Daoy (cell line): ENCODE results near the gene MTCP1. TPM values are rescaled to one million over a fixed set of nuclear protein-coding genes. Genes with fewer than 3 reads are reported as not detected.

Experiments used
- DNase-seq: peaks from one replicate; pipeline ENCODE4 v3.0.0-alpha.2; 2015; ENCODE audit warnings: low read depth
- total RNA-seq: library from RNA; depleted of rRNA; stranded (reverse); fragments of >200 nt; shearing (Covaris generic); gene quantifications from 2 replicates; pipeline ENCODE4 v1.2.3, GENCODE V29; 2014; rRNA removed

The MTCP1 gene
- total RNA-seq = 6.3 and 15.9 TPM in 2 replicates

- DNase-seq = peak; percentile 89
Observed at GRCh38 chrX:155070975-155071693, at the start of gene MTCP1, which contains the start of the genes BRCC3 and CMC4. MTCP1 (minus strand) TSS chrX:155071136; CDS start chrX:155066010, 5,126 bp downstream. BRCC3 (plus strand) TSS chrX:155071508; CDS start chrX:155071528, 20 bp downstream. CMC4 (minus strand) TSS chrX:155071136; CDS start chrX:155064023, 7,113 bp downstream.

GRCh38 chrX:155115174-155115819 lies 44.4 kb upstream of the MTCP1 start:
- no peak for DNase-seq

- DNase-seq = no peak
Observed at GRCh38 chrX:155113097-155113496, 42.2 kb upstream of the MTCP1 start.

- no peak for DNase-seq
Observed at GRCh38 chrX:155112171-155112570, 41.2 kb upstream of the MTCP1 start.

- DNase-seq = no peak
Observed at GRCh38 chrX:155108427-155108826, 37.5 kb upstream of the MTCP1 start.

- no peak for DNase-seq
Observed at GRCh38 chrX:155105919-155106318, 35.0 kb upstream of the MTCP1 start.

- DNase-seq = peak; percentile 4
Observed at GRCh38 chrX:155094468-155095061, 23.6 kb upstream of the MTCP1 start.

- no peak for DNase-seq
Observed at GRCh38 chrX:155086961-155087735, 16.2 kb upstream of the MTCP1 start.

- DNase-seq = peak; percentile 42
Observed at GRCh38 chrX:155086202-155086840, 15.4 kb upstream of the MTCP1 start.

- no peak for DNase-seq
Observed at GRCh38 chrX:155071694-155072280, 851 bp upstream of the MTCP1 start.

GRCh38 chrX:155070663-155070974 lies 317 bp downstream of the MTCP1 start:
- DNase-seq = no peak

GRCh38 chrX:155070038-155070437 lies 898 bp downstream of the MTCP1 start:
- DNase-seq = no peak

GRCh38 chrX:155069414-155069813 lies 1.5 kb downstream of the MTCP1 start:
- no peak for DNase-seq

GRCh38 chrX:155068165-155068564 lies 2.8 kb downstream of the MTCP1 start:
- peak; percentile 55 for DNase-seq

GRCh38 chrX:155065035-155065734 lies 5.8 kb downstream of the MTCP1 start:
- peak; percentile 6 for DNase-seq

GRCh38 chrX:155061760-155062159 lies 9.2 kb downstream of the MTCP1 start:
- no peak for DNase-seq

- DNase-seq = peak; percentile 54
Observed at GRCh38 chrX:155056877-155057792, 13.8 kb downstream of the MTCP1 start.

- DNase-seq = no peak
Observed at GRCh38 chrX:155056471-155056870, 14.5 kb downstream of the MTCP1 start.

- no peak for DNase-seq
Observed at GRCh38 chrX:155055494-155055893, 15.4 kb downstream of the MTCP1 start.
